PC-9 (cell line): ENCODE data around the gene TFIP11.

Experiments
- EZH2 ChIP-seq: fragments of 200-600 bp; sonication (generic); IDR thresholded peaks from 2 replicates; pipeline ENCODE4 v1.8.0; 2017; ENCODE audit warnings: antibody characterized with exemption, low read depth
- TF ChIP-seq, protein P1 (sequence below): fragments of 200-600 bp; sonication (generic); conservative IDR thresholded peaks from 2 replicates; pipeline ENCODE4 v1.6.1; 2017; ENCODE audit warnings: mixed run types, antibody characterized with exemption, mild to moderate bottlenecking, moderate library complexity

DNA sequence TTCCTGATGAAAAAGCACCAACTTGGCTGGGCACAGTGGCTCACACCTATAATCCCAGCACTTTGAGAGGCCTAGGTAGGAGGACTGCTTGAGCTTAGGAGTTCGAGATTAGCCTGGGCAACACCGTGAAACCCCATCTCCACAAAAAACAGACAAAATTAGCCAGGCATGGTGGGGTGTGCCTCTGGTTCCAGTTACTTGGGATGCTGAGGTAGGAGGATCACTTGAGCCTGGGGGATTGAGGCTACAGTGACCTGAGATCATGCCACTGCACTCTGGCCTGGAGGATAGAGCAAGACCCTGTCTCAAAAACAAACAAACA lies 31.7 kb downstream of the TFIP11 start:
- TF ChIP-seq, protein P1, sequence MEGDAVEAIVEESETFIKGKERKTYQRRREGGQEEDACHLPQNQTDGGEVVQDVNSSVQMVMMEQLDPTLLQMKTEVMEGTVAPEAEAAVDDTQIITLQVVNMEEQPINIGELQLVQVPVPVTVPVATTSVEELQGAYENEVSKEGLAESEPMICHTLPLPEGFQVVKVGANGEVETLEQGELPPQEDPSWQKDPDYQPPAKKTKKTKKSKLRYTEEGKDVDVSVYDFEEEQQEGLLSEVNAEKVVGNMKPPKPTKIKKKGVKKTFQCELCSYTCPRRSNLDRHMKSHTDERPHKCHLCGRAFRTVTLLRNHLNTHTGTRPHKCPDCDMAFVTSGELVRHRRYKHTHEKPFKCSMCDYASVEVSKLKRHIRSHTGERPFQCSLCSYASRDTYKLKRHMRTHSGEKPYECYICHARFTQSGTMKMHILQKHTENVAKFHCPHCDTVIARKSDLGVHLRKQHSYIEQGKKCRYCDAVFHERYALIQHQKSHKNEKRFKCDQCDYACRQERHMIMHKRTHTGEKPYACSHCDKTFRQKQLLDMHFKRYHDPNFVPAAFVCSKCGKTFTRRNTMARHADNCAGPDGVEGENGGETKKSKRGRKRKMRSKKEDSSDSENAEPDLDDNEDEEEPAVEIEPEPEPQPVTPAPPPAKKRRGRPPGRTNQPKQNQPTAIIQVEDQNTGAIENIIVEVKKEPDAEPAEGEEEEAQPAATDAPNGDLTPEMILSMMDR = no peak
- TF ChIP-seq EZH2 = no peak
